GM12872 (cell line): ENCODE data around the gene STUM.

Experiments
- TF ChIP-seq, protein P1 (sequence below): IDR thresholded peaks from 3 replicates; pipeline ENCODE4 v1.5.1; 2011; ENCODE audit warnings: low read depth, mild to moderate bottlenecking, low read length, moderate library complexity; ENCODE audit not compliant: insufficient read depth

STUM gene

DNA sequence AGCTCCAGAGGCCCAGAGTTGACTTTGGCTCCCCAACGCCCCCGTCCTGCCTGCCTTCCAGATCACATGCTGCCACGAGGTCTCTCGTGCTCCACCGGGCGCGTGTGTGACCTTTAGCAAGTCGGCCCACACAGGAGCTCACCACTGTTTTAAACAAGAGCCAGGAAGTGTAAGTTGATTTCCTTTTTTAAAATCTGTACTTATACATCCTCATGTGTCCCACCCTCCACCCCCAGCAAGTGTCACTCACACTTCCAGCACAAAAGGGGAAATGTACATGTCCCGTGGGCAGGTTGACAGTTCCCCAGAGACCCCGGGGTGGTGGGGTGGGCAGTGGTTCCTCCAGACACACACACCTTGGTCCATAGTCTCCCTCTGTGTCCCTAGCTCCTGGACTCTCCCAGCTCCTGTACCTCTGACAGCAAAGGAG, 84.4 kb downstream of the STUM start:
- TF ChIP-seq, protein P1, sequence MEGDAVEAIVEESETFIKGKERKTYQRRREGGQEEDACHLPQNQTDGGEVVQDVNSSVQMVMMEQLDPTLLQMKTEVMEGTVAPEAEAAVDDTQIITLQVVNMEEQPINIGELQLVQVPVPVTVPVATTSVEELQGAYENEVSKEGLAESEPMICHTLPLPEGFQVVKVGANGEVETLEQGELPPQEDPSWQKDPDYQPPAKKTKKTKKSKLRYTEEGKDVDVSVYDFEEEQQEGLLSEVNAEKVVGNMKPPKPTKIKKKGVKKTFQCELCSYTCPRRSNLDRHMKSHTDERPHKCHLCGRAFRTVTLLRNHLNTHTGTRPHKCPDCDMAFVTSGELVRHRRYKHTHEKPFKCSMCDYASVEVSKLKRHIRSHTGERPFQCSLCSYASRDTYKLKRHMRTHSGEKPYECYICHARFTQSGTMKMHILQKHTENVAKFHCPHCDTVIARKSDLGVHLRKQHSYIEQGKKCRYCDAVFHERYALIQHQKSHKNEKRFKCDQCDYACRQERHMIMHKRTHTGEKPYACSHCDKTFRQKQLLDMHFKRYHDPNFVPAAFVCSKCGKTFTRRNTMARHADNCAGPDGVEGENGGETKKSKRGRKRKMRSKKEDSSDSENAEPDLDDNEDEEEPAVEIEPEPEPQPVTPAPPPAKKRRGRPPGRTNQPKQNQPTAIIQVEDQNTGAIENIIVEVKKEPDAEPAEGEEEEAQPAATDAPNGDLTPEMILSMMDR: no peak

DNA sequence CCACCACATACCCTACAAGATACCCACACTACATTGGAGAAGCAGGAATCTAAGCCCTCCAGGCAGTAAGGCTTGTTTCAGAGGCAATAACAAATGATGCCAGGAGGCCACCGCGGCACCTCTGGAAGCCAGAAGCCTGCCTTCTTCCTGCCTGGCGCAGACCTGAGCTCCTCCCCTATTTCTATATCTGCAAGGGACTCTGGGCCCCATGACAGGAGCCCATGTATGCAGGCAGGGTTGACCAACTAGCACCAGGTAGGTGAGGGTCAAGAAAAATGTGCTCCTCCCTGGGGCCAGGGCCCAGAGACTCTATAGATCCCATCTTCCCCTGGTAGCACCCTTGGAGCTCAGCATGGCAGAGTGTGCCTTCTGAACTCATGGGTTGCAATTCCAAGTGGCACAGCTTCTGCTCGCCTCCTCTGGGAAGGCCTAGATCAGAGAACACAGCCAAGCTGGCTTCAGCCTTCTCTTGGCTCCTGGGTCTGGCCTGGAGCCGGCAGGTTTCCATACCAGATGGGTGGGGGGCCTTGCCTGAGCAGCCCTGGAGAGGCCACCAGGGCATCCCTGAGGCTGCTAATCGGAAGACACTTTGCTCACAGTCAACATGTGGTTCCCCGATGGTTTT, 85.1 kb downstream of the STUM start:
- TF ChIP-seq, protein P1: no peak

DNA sequence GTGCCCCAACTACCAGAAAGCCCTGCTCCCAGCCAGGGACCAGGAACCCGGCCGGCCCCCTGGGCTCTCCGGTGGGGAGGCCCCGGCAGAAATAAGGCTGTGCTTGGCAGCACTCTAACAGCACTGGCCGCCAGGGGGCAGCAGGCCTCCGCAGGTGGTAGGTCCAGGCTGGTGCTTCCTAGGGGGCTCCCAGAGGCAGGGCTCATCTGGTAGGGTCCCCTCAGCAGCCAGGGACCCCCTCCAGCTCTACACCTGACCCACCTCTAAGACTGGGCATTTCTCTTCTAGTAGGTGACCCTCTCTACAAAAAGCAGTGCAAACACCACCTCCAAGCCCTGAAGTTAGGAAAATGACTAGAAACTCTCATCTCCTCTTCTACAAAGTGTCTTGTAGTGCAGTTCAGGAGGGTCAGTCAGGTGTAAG, 85.6 kb downstream of the STUM start:
- TF ChIP-seq, protein P1: peak; percentile 93

DNA sequence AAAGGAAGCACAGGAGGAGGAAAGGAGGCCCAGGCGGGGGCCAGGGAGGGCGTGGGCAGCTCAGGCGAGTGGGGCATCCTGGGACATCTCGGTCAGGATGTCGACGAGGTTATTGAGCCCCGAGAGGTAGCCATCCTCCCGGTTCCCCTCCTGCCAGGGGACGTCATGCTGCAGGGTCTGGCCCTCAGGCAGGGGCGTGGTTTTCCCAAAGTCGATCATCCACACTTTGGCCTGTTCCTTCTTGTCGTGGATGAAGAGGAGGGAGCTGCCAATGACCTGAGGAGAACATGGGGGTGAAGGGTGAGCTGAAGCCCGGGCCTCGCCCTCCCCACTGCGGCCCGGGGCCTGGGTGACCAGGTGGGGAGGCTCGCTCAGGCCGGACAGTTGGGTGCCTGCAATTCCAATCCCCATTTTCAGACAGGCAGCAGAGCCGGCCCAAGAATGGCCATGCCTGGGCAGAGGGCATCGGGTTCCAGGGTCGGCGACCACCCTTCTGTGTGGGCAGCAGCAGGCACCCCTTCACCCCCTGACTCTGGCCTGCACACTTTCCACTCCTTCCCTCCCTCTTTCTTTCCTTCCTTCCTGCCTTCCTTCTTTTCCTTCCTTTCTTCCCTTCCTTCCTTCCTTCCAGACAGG, 86.2 kb downstream of the STUM start:
- TF ChIP-seq, protein P1: no peak

DNA sequence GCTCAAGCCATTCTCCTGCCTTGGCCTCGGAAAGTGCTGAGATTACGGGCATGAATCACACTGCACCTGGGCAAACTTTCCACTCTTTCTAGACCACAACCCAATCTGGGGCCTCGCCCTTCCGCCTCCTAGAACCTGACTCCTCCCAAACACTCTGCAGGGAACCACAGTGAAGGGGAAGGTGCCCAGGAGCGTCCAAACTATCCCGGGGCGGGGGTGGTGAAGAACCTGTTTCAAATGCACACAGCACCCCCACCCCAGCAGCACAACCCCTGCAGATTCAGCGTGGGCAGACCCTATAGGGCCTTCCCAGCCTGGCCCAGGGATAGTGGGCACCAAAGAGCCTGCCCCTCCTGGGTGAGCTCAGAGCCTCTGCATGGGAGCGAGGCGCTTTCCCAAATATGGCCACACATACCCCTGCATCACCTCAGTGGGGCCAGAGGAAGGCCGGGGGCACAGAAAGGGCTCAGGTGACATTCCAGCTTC, 86.9 kb downstream of the STUM start:
- TF ChIP-seq, protein P1: no peak

DNA sequence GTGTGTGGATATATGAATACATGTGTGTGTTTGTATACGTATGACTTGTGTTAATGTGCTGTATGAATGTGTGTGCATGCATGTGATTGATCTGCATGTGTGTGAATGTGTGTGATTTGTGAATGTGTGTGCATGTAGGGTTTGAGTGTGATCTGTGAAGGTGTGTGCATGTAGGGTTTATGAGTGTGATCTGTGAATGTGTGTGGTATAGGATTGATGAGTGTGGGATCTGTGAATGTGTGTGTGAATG, 88.2 kb downstream of the STUM start:
- TF ChIP-seq, protein P1: no peak

DNA sequence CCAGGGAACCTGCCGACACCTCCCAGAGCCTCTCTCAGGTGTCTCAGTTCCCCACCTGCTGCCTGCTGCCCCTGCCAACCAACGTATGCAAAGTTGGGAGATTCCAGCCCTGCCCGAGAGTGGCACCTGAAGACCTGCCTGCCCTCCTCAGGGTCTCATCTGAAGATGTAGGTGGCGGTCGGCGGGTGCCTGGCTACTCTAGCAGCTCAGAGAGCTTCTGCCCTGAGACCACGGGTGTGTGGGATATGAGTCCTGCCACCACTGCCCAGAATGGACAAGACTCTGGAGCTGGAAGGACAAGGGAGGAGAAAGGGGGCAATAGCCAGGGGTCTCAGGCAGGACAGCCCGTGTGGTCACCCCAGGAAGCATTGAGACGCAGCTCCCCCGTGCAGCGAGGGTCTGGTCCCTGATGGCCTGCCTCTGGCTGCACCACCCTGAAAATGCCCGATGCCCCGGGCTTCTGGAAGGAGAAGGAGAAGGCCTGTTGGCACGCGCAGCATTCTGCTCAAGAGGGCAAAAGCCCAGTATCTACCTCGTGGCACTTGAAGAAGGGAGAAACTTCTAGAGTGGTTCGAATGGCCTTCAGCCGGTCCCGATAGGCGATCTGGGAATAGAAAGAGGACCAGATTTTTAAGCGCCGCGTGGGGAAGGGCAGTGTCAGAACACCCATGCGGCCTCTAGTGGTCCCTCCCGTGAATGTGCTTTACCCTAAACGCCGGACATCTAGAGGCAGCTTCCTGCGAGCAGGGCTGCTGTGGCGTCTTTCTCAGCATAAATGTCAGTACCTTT, 88.8 kb downstream of the STUM start:
- TF ChIP-seq, protein P1: no peak
